GM18508 (cell line): ENCODE results near the gene DCDC2C.
"Not testable (repeated sequence)": the region's sequence is repeated elsewhere in the genome, so short reads cannot be mapped to it uniquely, and the experiment has no call there.

Experiments used
- ATAC-seq: cut with Tn5 transposase; IDR thresholded peaks from one replicate; pipeline ENCODE4 v1.9.1; 2021; ENCODE audit warnings: moderate number of reproducible peaks; ENCODE audit not compliant: insufficient read depth, unreplicated experiment

Gene DCDC2C

GRCh38 chr2:3806730-3807129 lies 103.4 kb downstream of the DCDC2C start:
- ATAC-seq = no peak

DNA sequence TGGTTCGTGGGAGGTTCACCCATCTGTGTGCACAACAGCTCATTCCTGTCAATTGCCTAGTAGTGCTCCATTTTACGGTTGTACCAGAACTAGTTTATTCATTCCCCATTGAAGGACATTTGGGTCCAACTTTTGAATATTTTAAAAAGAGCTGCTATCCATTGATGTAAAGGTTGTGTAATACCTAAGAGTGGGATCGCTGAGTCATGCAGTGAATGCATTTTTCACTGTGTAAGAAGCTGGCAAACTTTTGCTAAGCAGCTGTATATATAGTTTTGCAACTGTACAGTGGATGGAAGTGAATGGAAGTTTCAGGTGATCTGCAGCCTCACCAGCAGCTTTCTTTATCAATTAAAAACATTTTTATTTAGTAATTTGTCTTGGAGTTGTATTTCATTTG lies 104.5 kb downstream of the DCDC2C start:
- ATAC-seq = no peak

- ATAC-seq = no peak
These were observed 111.4 kb downstream of the DCDC2C start for GRCh38 chr2:3814706-3815245.

DNA sequence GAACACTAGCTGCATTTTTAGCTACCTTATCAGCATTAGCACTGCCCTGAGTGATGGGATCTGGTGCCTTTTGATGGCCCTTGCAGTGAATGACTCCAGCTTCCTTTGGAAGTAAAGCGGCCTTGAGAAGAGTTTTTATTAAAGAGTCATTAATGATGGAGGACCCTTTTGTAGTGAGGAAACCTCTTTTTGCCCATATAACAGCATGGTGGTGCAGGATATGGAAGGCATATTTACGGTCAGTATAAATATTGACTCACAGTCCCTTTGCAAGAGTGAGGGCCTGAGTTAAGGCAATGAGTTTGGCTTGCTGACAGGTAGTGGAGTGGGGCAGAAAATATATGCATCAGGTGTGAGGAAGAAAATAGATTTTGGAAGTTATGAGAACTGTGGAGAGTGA lies 113.8 kb downstream of the DCDC2C start:
- ATAC-seq = not testable (repeated sequence)

DNA sequence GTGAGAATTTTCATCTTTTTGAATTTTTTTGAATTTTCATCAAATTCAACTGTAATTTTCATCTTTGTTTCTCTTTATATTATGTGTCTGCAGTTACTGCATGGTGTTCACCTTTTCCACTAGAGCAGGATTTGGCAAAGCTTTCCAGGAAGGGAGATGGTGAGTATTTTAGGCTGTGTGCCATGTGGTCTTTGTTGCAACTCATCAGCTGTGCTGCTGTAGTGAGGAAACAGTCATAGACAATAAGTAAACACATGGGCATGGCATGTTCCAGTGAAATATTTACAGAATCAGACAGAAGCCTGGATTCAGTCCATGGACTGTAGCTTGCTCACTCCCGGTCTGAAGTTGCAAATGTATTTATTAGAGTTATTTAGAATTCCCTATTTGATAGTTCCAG lies 120.4 kb downstream of the DCDC2C start:
- no peak for ATAC-seq

- ATAC-seq = no peak
These were observed 124.5 kb downstream of the DCDC2C start for GRCh38 chr2:3827673-3828575.

DNA sequence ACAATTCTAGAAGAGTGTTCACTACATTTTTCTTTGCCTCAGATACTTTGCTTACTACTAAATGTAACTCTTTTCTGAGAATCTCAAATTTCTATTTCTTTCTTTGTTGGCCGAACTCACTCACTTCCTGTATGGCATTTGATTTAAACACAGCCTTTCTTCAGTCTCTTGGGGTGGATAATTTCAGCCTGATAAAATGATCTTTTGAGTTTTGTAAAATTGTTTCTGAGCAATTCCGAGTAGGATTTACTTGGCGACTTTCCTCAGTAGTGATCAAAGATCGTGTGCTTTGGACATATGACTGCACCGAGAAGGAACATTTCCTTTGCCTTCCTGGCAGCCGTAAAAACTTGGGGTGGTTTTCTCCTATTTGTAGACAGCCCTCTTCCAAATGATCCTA lies 127.4 kb downstream of the DCDC2C start:
- ATAC-seq = no peak

DNA sequence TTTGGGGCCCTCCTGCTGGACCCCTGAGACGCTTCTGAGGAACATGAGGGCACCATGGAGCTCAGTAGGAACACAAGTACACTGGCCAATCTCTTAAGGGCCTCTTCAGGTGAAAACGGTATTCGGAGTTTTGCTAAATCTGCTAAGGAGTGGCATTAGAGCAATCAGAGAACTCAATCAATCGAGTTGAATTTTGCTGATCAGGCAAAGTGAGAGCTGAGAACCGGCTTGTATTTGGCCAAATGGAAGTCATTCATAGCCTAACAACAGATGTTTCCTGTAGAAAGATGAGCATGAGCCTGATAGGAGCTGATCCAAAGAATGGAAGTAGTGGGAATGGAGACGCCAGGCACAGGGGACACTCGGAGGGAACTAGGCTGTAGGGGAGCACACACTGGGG lies 133.7 kb downstream of the DCDC2C start:
- ATAC-seq = no peak

DNA sequence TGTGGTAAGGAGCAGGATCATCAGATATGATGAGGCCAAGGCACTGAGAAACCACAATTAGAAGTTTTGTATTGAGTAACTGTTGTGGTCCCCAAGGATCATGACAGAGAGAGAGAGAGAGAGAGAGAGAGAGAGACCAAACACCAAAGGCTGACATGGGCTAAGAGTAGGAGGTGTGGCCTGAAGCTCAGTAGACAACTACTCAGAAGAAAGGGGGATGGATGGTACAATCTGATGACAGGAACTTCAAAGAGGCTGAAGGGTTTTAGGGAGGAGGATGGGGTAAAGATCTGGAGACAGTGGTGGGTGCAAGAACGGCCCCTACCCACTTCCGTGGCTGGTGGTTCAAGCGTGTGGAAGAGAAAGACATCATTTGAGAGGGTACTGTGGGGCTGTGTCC lies 135.0 kb downstream of the DCDC2C start:
- ATAC-seq = no peak

- no peak for ATAC-seq
These were observed 136.1 kb downstream of the DCDC2C start for GRCh38 chr2:3839476-3839875.

DNA sequence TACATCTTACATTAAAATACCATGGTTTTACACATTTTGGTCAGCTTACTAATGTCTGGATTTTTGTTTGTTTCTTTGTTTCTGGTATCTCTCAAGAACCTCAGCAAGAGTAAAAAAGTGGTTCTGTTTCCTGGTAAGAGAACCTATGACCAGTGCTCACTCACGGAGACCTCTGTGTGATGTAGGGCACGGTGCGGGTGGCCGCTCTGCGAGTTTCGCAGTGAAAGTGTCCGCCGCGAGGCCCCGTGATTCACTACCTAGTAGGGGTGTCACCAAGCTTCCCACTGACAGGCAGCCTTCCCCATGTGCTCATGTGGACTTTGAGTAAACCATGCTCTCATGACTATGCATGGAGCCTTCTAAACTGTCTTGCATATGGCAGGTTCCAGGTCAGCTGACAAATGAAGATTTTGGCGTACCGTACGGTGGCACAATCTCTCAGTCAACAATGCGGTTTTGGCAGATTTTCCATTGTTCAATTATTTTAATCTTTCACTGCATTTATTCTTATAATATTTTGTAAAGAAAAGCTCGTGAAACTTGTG lies 137.3 kb downstream of the DCDC2C start:
- ATAC-seq = no peak

DNA sequence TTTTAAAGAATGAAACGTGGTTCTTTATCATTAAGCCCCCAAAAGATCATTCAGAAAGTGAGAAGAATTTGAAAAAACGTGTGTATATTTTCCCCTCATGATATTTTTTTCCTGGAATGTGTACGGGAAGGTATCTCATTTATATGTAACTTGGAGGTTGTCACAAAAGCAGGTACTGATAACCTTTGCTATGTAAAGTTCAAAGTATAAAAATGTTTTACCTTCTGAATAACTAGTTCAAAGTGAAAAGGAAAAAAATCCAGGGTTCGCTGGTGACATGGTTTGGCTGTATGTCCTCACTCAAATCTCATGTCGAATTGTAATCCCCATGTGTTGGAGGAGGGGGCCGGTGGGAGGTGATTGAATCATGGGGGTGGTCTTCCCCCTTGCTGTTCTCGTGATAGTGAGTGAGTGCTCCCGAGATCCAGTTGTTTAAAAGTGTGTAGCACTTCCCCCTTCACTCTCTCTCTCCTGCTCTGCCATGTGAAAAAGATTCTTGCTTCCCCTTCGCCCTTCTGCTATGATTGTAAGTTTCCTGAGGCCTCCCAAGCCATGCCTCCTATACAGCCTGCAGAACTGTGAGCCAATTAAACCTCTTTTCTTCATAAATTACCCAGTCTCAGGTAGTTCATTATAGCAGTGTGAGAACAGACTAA lies 144.2 kb downstream of the DCDC2C start:
- no peak for ATAC-seq

DNA sequence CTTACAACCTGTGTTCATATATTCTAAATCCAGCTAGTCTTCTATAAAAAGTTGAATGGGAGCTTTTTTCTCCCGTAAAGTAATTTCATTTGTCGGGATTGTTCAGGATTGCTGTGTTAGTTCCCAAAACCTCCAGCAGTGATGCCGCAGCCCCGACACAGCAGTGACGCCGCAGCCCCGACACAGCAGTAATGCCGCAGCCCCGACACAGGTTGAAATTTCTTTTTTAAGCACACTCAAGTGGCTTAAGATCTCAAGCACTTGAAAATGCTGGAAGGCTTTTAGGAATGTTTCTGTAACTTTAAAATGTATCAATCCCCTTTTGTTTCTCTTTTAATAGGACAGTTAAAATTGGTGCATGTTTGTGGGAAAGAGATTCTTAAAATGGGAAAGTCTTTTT lies 145.4 kb downstream of the DCDC2C start:
- ATAC-seq = no peak

DNA sequence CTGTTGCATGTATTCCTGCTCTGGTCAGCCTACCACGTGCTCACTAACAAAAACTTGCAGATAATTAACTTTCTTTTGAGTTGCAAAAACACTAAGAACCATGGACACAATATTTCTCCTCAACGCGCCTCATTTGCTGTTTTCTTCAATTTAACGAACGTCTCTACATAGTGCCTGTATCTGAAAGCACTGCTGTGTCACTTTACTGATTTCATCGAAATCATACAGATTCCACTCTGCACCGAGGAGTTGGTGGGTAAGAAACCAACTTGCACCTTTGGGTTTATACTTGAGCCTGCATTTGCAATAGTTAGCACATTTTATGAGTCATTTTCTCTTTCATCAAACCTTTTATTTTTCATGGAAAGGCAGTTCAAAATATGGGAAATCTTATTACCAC lies 145.8 kb downstream of the DCDC2C start:
- ATAC-seq = no peak

DNA sequence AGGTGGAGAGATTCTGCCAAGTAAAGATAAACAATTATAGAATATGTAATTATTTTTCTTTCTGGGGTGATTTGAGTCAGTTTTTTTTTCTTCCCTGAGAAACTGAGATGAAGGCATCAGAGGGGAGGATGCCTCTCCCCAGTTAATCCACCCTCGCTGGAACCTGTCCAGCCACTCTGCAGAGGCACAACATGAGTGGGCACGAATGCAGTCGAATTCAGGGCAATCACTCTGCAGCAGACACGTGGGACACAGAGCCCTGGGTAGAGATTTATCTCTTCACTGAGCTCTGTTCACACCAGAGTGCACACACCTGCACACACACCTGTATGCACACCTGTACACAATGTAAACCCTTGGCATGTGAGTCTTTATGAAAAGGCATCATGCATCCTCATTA lies 154.2 kb downstream of the DCDC2C start:
- ATAC-seq = no peak

- no peak for ATAC-seq
These were observed 161.8 kb downstream of the DCDC2C start for GRCh38 chr2:3864943-3865865.

GRCh38 chr2:3867469-3867868 lies 164.1 kb downstream of the DCDC2C start:
- no peak for ATAC-seq

DNA sequence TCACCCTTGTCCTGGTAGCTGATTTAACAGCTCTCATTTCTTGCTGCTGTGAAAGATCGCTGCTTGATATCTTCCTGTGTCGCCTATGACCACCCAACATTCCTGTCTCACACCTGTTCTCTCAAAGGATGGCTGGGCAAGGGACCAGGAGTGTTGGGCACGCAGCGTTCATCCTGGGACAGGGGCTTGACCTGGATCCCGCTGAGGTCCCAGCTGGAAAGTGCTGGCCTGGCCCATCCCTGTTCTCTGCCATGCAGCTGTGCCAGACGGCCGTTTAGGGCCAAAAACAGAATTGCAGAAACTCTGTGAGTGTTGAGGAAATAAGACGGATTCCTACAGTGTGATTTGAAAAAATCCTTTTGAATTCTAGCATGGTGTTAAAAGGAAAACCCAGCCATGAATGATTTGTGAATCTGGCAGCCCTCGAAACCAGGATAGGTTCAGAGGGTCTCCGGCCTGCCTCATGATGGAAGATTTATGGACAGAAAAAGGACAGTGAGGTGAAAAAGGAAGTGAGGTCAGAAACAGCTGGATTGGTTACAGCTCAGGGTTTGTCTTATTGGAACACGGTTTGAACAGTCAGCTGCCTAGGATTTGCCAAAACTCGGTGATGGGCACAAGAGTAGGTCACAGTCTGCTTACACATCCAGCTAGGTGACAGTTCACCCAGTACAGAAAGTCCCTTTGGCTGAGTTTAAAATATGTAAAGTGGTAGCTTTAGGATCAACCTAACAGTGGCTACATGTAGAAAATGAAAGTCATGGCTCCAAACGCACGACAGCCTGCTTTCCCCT lies 164.8 kb downstream of the DCDC2C start:
- no peak for ATAC-seq

- ATAC-seq = no peak
These were observed 166.8 kb downstream of the DCDC2C start for GRCh38 chr2:3870222-3870621.
